GM12892 (cell line): ENCODE data around the gene ACER3.

Experiments
- POLR2A ChIP-seq: IDR thresholded peaks from 2 replicates; pipeline ENCODE4 v1.6.1; 2011; ENCODE audit warnings: low read depth, low read length, control low read depth
- TAF1 ChIP-seq: IDR thresholded peaks from 2 replicates; pipeline ENCODE4 v1.6.1; 2011; ENCODE audit warnings: low read depth, mild to moderate bottlenecking, control low read depth, low read length, borderline replicate concordance

DNA sequence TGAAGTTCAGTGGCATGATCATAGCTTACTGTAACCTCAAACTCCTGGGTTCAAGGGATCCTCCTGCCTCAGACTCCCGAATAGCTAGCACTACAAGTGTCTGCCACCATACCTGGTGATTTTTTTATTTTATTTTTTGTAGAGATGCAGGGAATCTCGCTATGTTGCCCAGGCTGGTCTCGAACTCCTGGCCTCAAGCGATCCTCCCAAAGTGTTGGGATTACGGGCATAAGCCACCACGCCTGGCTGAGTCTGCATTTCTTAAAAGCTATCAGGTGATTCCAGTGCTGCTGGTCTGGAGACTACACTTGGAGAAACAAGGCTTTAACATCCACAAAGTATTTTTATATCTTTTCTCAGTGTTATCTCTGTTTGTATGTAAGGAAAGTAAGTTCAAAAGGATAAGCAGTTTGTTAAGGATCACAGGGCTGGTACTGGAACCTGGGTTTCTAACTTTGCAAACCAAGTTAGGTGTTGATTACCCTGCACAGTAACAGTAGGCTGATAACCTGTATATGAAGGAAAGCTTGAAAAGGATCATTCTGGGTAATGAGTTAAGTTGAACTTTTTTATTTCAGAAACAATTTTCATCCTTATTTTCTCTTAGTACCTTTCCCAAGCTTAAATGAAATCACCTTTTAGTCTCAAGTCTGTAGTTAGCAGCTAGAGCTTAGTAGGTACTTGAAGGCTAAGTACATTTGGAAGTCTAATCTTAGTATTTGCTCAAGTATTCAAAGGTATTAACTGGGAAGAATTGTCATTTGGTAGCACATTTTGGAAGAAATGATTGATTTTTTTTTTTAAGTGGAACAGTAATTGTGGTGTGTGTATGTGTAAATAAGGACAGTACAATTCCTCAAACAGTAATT, 12.5 kb downstream of the ACER3 start:
- TF ChIP-seq POLR2A (no peak), TAF1 (no peak)
